ENCODE measurements around the gene PJA1. TPM values are rescaled to one million over a fixed set of nuclear protein-coding genes. Genes with fewer than 3 reads are reported as not detected.

PJA1 gene
- total RNA-seq, 1 donor from 2014 or later: 18.1 TPM

DNA sequence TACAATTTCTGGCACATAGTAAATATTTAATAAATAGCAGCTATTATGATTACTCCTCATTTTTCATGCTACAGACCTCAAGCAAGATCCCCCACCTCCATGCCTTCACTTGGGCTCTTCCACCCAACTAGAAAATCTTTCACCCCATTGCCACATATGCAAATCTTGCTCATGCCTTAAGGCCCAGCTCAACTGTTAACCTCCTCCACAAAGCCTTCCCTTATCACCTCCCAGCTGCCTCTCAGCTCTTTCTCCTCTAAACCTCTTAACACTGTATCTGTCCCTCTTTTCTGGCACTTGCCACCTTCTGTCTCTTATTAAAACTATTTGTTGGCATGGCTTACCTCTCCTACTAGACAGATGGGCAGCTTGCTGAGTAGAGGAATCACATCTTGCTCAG, 51.5 kb downstream of the PJA1 start:
- no peak overlapping the region for H3K27ac Mint-ChIP-seq
- H3K4me1 Mint-ChIP-seq (ENCODE audit: low read depth): peaks cover 6% of the 10 kb centered on the region
- no peak overlapping the region for H3K4me3 Mint-ChIP-seq (ENCODE audit: low read depth)
- DNase-seq (ENCODE audit: low spot score): no peak
- intact Hi-C loops (cut with micrococcal nuclease): no loop called here
- no peaks in the 10 kb centered on the region for H3K9me3 Mint-ChIP-seq
- no peaks in the 10 kb centered on the region for H3K27me3 Mint-ChIP-seq (ENCODE audit: low read depth)
- no peaks in the 10 kb centered on the region for H3K36me3 Mint-ChIP-seq (ENCODE audit: low read depth)

Measured in activated T-helper 2 cell treated with anti-CD3 and anti-CD28 coated beads, Interferon-gamma antibody, Interleukin-2, Interleukin-4, amounts not matched to agents 10 μg/mL and 5 μg/mL and 100 μg/mL, durations not matched to agents 14 hours and 24 hours and 36 hours (primary cell).